Effector CD8-positive, alpha-beta T cell (primary cell): ENCODE data around the gene SLC35G2.
A peak's percentile ranks its signal among the peaks of the same experiment; 100 is the strongest.
"Not testable (repeated sequence)": the region's sequence is repeated elsewhere in the genome, so short reads cannot be mapped to it uniquely, and the experiment has no call there.

Source experiments
- DNase-seq: peaks from one replicate; lab custom pipeline; 2025; lab: John Stamatoyannopoulos, UW

Gene SLC35G2

DNA sequence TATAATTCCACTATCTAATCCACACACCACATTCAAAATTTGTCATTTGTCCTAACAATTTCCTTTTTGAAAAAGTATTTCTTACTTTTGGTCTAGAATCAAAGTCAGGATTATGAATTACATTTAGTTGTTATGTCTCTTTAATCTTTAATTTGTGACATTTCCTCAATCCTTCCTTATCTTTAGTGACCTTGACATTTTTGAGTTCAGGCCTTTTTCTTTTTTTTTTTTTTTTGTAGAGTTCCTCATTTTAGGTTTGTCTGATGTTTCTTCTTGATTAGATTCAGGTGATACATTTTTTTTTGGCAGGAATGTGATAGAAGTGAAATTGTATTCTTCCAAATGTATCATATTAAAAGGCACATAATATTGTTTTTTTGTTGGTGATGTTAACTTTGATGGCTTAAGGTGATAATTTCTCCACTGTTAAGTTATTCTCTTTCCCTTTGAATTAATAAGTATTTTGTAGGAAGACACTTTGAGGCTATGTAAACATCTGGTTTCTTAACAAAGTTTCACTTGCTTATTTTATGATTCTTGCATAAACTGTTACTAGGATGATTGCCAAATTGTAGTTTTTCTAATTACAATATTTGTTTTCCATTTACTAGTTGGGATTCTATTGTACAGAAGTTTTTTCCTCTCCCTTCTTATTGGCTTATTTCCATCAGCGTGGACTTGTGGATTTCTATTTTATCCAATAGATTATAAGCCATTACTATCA is 16.3 kb downstream of the SLC35G2 start:
- no peak for DNase-seq

GRCh38 chr3:136835813-136836510 is 17.0 kb downstream of the SLC35G2 start:
- DNase-seq, result no peak

DNA sequence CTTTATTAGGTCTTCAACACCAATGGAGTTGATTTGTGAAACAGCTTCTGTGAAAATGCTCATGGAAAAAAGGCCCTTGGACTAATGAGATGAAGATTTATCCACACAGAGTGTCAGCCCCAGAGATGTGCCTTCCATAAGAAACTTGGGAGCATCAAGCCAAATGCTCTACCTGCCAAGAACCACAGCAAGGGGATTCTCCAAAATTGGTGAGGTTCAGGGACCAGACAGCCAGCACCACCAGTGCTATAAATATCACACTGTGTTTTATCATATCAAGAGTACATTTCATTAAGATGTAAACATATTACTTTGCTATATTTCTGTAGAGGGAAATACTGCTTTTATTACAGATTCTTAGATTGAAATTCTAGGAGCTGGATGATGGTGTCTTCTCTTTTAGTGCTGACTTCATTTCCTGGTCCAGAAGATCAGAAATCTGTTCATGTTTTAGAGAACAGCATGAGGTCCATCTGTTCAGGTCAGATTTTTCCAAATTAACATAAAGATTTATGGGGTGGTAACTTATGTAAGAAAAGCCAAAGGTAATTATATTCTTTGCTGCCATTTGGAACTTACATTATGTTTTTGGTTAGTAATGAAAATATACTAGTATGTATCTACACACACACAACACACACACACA is 17.7 kb downstream of the SLC35G2 start:
- no peak for DNase-seq

GRCh38 chr3:136838641-136839555 is 20.0 kb downstream of the SLC35G2 start:
- no peak for DNase-seq

DNA sequence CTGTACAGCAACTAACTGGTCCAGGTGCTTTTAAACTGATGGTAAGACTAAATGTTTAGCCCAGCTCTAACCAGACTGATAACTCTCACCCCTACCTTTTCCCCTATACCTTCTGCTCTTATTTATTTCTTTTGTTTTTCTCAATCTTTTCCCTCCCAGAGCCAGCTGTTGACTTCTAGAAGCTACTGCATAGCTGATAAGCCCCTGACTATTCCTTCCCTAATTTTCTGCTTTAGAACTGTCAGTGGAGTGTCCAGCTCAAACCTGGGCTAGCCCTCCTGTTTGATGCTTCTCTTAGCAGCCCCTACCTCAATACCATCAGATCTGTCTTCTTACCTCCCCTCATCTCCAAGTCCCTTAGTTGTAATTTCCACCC is 20.6 kb downstream of the SLC35G2 start:
- DNase-seq, result no peak

GRCh38 chr3:136840252-136840651 is 21.3 kb downstream of the SLC35G2 start:
- DNase-seq, result no peak

DNA sequence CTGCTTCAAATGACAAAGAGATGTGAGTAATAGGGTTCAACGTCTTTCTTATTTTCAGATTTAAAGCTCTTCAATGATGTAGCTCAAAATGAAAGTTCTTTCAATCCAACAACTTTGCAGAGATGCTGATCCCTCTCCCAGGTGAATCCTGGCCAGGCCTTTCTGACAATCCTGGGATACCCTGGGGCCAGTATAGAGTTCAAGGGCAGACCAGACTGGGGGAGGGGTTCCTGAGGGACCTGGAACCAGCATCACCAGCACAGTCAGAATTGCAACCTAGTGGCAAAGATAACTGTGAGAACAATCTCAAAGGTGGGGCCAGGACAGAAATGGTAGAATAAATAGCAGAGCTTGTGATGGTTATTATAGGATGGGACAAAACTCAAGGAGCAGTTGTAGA is 23.4 kb downstream of the SLC35G2 start:
- no peak for DNase-seq

DNA sequence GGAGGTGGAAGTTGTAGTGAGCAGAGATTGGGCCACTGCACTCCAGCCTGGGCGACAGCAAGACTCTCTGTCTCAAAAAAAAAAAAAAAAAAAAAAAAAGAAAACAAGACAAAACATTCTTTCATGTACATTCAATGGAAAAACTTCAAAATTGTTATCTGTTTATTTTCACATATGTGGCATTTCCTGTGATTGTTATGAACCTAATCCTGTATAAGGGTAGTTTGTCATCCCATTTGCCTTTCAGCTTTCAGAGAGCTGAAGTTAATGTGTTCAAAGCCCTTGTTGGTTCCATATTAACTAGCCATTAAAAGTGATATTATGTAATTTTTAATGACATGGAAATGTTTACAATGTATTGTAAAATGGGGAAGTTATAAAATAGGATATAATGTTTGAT is 25.8 kb downstream of the SLC35G2 start:
- DNase-seq, result no peak

GRCh38 chr3:136852180-136852579 is 33.3 kb downstream of the SLC35G2 start:
- DNase-seq, result no peak

- DNase-seq, result no peak
Observed at GRCh38 chr3:136856665-136857064, 37.7 kb downstream of the SLC35G2 start.

DNA sequence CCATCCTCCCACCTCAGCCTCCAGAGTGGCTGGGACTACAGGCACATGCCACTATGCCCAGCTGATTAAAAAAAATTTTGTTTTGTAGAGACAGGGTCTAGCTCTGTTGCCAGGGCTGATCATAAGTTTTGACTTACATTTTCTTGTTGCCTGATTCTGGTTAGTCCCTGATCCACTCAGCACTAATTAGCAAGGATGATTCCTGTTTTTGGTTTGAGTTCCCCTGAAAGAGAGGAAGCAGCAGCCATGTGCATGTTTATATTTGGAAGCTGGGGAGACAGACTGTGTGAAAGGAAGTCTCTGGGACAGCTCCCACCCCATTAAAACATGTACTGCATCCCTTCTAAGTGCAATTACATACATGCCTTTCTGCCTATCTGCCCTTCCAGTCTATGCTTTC is 39.5 kb downstream of the SLC35G2 start:
- no peak for DNase-seq

- no peak for DNase-seq
Observed at GRCh38 chr3:136860541-136860940, 41.6 kb downstream of the SLC35G2 start.

- peak; percentile 97 for DNase-seq
Observed at GRCh38 chr3:136861890-136862616, 43.1 kb downstream of the SLC35G2 start, which contains the start of gene NCK1. TSS of gene NCK1 (plus strand) at chr3:136862208. CDS start at chr3:136928002, 65,794 bp downstream.

DNA sequence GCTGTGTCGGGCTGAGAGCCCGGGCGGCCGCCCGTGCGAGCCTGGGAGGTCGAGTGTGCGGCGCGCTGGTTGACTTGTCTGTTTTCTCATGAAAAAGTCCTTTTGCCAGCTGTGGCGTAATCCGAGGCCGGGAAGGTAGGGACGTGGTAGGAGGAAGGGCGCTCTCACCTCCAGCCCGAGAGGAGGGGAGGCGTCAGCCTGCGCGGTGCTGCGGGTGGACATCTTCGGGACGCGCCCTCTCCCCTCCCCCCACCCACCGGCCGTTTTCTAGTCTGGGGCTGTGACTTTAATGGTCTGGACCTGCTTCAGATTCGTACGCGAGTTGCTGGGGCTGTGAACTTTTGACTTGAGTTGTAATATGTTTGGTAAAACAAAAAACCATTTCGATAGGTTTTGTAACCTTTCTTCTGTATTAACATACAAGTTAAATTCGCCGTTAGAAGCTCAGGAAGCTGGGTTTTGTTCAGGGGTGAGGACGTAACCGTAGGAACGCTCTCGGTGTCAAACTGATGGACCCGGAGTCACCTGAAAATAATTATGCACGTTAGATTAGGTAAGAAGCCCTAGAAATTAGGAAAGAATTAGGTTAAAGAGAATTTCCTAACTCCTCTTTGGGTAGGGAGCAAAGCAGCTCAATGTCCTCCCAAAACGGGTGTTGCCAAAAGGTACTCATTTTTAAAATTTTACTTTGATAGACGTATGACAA is 43.8 kb downstream of the SLC35G2 start:
- DNase-seq, result peak; percentile 43

DNA sequence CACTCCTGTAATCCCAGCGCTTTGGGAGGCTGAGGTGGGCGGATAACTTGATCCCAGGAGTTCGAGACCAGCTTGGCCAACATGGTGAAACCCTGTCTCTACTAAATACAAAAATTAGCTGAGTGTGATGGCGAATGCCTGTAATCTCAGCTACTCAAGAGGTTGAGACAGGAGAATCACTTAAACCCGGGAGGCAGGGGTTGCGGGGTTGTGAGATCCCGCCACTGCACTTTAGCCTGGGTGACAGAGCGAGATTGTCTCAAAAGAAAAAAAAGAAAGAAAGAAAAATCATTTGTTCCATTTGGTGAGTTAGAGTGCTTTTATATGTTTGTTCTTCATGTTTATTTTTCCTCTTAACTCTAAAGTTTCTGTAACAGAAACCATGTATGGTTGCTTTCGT is 50.4 kb downstream of the SLC35G2 start:
- no peak for DNase-seq

- not testable (repeated sequence) for DNase-seq
Observed at GRCh38 chr3:136872258-136872657, 53.3 kb downstream of the SLC35G2 start.

DNA sequence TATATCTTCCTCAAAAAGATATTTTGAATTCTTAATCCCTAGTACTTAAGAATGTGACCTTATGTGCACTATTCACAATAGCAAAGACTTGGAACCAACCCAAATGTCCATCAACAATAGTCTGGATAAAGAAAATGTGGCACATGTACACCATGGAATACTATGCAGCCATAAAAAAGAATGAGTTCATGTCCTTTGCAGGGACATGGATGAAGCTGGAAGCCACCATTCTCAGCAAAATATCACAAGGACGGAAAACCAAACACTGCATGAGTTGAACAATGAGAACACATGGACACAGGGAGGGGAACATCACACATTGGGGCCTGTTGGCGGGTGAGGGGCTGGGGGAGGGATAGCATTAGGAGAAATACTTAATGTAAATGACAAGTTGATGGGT is 60.6 kb downstream of the SLC35G2 start:
- not testable (repeated sequence) for DNase-seq

DNA sequence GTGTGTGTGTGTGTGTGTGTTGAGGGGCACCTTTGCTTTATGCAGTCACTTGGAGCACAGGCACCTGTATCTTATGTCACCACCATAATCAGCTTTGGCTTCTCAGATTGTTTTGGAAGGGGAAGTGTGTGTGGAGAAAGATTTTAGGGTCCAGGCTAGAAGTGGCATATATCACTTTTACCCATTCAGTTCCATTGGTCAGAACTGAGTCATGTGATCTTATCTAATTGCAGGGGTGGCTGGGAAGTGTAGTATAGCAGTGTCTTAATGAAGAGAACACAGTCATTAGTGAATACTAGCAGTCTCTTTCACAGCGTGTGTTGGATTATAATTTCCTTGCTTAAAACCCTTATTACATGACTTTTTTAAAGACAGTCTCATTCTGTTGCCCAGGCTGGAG is 63.6 kb downstream of the SLC35G2 start:
- DNase-seq, result no peak

DNA sequence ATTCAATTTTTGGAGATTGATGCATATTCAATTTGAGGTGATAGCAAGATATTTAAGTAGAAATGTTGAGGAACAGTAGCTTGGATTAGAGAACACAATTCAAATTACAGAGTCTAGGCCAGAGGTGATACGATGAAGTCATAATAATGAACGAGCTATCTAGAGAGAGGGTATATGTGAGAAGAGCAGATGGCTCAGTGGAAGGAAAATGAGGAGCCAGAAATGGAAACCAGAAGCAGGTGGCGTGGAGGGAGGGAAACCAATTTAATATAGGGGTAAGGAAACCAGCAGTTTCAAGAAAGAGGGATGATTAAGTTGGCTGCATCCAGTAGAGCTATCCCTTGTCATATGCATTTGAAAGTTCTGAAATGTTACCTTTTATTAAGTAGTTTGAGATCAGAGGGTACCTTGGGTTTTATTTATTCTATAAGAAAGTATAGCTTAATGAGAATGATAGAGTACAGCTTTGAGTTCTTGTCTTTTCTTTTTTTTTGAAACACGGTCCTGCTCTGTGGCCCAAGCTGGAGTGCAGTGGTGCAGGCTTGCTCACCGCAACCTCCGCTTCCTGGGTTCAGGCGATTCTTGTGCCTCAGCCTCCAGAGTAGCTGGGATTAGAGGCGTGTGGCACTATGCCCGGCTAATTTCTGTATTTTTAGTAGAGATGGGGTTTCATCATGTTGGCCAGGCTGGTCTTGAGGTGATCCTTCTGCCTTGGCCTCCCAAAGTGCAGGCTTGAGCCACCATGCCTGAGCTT is 65.2 kb downstream of the SLC35G2 start:
- no peak for DNase-seq
